ENCODE data around the gene KRTAP19-4. TPM values are rescaled to one million over a fixed set of nuclear protein-coding genes. Genes with fewer than 3 reads are reported as not detected.

Gene KRTAP19-4
- total RNA-seq, 2 donors from 2014 or later, result not detected

DNA sequence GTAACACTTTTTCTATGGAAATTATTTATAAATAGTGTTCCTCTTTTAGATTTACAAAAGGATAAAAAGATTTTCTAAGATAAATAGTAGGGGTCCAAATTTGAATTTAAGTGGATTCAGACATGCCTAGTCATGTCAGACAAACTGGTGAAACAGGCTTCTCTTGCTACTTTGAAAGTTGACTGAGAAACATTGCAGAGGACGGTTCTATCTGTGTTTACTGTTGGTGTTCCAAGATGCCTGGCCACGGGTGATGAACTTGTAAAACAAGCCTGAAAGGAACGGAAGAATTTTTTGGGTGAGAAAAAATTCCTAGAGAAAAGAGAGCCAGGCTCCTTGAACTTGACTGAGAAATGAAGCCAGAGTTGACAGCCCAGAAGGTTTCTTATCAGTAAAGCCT is 19.0 kb downstream of the KRTAP19-4 start:
- no peak for DNase-seq
- H3K27me3 Mint-ChIP-seq (ENCODE audit: insufficient read depth), result no peaks in the 10 kb centered on the region
- no peaks in the 10 kb centered on the region for H3K9me3 Mint-ChIP-seq
- H3K36me3 Mint-ChIP-seq (ENCODE audit: low read depth), result no peaks in the 10 kb centered on the region
- whole genome bisulfite sequencing, 2 experiments (ENCODE audit: insufficient coverage in 1 of 2, insufficient read length in 1 of 2), result 72 to 82% methylated on average over 3 of the region's 3 CpGs
- H3K4me3 ChIP-seq (ENCODE audit: low read length), result no peak overlapping the region
- no peaks in the 10 kb centered on the region for H3K4me1 ChIP-seq (ENCODE audit: control insufficient read depth, insufficient read depth, low read length)
- H3K27ac Mint-ChIP-seq, result no peak overlapping the region
- no peak overlapping the region for H3K27ac ChIP-seq (ENCODE audit: low read depth, low read length)
- H3K9me3 ChIP-seq (ENCODE audit: control insufficient read depth, low read length), result no peaks in the 10 kb centered on the region
- no peak overlapping the region for H3K4me3 Mint-ChIP-seq
- no peak overlapping the region for H3K9ac ChIP-seq (ENCODE audit: extremely low read depth, low read length, poor library complexity, severe bottlenecking)
- H3K27me3 ChIP-seq (ENCODE audit: control insufficient read depth, insufficient read depth, low read length, poor library complexity, severe bottlenecking), result no peaks in the 10 kb centered on the region
- no peaks in the 10 kb centered on the region for H3K36me3 ChIP-seq (ENCODE audit: control insufficient read depth, insufficient read depth, low read length)
- no peak for TF ChIP-seq CTCF (conservative IDR thresholded peaks at IDR 0.05)
- no peaks in the 10 kb centered on the region for H3K4me1 Mint-ChIP-seq

- Mint-ChIP-seq H3K27me3 (ENCODE audit: insufficient read depth) (no peaks in the 10 kb centered on the region), H3K9me3 (no peaks in the 10 kb centered on the region), H3K27ac (no peak overlapping the region), H3K4me3 (no peak overlapping the region), H3K36me3 (ENCODE audit: low read depth) (no peaks in the 10 kb centered on the region), H3K4me1 (no peaks in the 10 kb centered on the region)
- Histone ChIP-seq H3K9ac (ENCODE audit: extremely low read depth, low read length, poor library complexity, severe bottlenecking) (no peak overlapping the region), H3K4me3 (ENCODE audit: low read length) (no peak overlapping the region), H3K36me3 (ENCODE audit: control insufficient read depth, insufficient read depth, low read length) (no peaks in the 10 kb centered on the region), H3K4me1 (ENCODE audit: control insufficient read depth, insufficient read depth, low read length) (no peaks in the 10 kb centered on the region), H3K27ac (ENCODE audit: low read depth, low read length) (no peak overlapping the region), H3K9me3 (ENCODE audit: control insufficient read depth, low read length) (no peaks in the 10 kb centered on the region), H3K27me3 (ENCODE audit: control insufficient read depth, insufficient read depth, low read length, poor library complexity, severe bottlenecking) (no peaks in the 10 kb centered on the region)
- TF ChIP-seq CTCF (conservative IDR thresholded peaks at IDR 0.05), result no peak
- DNase-seq, result no peak
- 93 to 100% methylated on average over 2 to 6 of the region's 6 CpGs for WGBS, 2 experiments (ENCODE audit: insufficient coverage in 1 of 2, insufficient read length in 1 of 2)
Observed at GRCh38 chr21:30468900-30469714, 27.9 kb downstream of the KRTAP19-4 start.

DNA sequence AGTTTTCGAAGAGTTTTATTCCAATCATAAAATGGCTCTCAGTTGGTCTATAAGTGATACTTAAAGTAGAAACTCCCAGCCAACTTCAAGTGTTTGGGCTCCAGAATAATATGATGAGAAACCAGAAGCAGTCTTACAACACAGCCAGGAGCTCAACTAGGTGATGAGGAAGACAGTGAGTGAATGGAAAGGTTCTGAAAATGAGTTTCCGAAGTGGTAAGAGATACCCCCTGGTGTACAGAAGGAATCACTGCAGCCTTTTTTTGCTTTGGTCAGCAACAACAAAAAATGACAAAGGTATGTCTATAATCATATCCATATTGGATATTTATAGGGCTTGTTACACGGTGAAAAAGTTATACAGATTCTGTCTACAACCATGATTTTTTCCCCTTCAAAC is 33.3 kb downstream of the KRTAP19-4 start:
- H3K4me3 Mint-ChIP-seq, result no peak overlapping the region
- peak; percentile 48 for DNase-seq
- Histone ChIP-seq H3K9me3 (ENCODE audit: control insufficient read depth, low read length) (no peaks in the 10 kb centered on the region), H3K27me3 (ENCODE audit: control insufficient read depth, insufficient read depth, low read length, poor library complexity, severe bottlenecking) (no peaks in the 10 kb centered on the region), H3K9ac (ENCODE audit: extremely low read depth, low read length, poor library complexity, severe bottlenecking) (no peak overlapping the region), H3K4me3 (ENCODE audit: low read length) (no peak overlapping the region), H3K4me1 (ENCODE audit: control insufficient read depth, insufficient read depth, low read length) (no peaks in the 10 kb centered on the region), H3K36me3 (ENCODE audit: control insufficient read depth, insufficient read depth, low read length) (no peaks in the 10 kb centered on the region), H3K27ac (ENCODE audit: low read depth, low read length) (no peak overlapping the region)
- H3K9me3 Mint-ChIP-seq, result no peaks in the 10 kb centered on the region
- H3K27me3 Mint-ChIP-seq (ENCODE audit: insufficient read depth), result no peaks in the 10 kb centered on the region
- no peaks in the 10 kb centered on the region for H3K36me3 Mint-ChIP-seq (ENCODE audit: low read depth)
- WGBS, 2 experiments (ENCODE audit: insufficient coverage in 1 of 2, insufficient read length in 1 of 2), result 54 to 86% methylated on average over 1 to 3 of the region's 3 CpGs
- peak; percentile 83 for TF ChIP-seq CTCF (conservative IDR thresholded peaks at IDR 0.05)
- no peak overlapping the region for H3K27ac Mint-ChIP-seq
- no peaks in the 10 kb centered on the region for H3K4me1 Mint-ChIP-seq

Data from endodermal cell (in vitro differentiated cells).